ENCODE measurements around the gene SPAG16. TPM values are rescaled to one million over a fixed set of nuclear protein-coding genes. Genes with fewer than 3 reads are reported as not detected.
"Not testable (repeated sequence)": the region's sequence is repeated elsewhere in the genome, so short reads cannot be mapped to it uniquely, and the experiment has no call there.

The SPAG16 gene
- total and polyA plus RNA-seq, 2 donors from 2014 or later: 35.9 to 38.5 TPM

- intact Hi-C loops (cut with DNase I): no loop called here
- H3K4me1 ChIP-seq (ENCODE audit: control insufficient read depth in 2 of 3, insufficient read depth in 2 of 3, low read depth in 1 of 3, low read length in 3 of 3): no peaks in the 10 kb centered on the region
- no peak for FAIRE-seq
Measured at GRCh38 chr2:213710164-213710563, 425.9 kb downstream of the SPAG16 start.

GRCh38 chr2:213718411-213718810 is 434.1 kb downstream of the SPAG16 start:
- H3K4me1 ChIP-seq (ENCODE audit: control insufficient read depth in 2 of 3, insufficient read depth in 2 of 3, low read depth in 1 of 3, low read length in 3 of 3); FAIRE-seq; H3K27ac ChIP-seq (ENCODE audit: low read depth in 2 of 2, low read length in 2 of 2); DNase-seq; H3K4me3 ChIP-seq (ENCODE audit: low read length in 3 of 3); H3K9me3 ChIP-seq (ENCODE audit: control insufficient read depth in 2 of 3, insufficient read depth in 1 of 3, low read length in 3 of 3); H3K9ac ChIP-seq (ENCODE audit: low read length in 3 of 3); H3K27me3 ChIP-seq (ENCODE audit: control insufficient read depth, insufficient read depth, low read length); intact Hi-C loops (cut with DNase I); H3K36me3 ChIP-seq (ENCODE audit: control insufficient read depth in 2 of 3, insufficient read depth in 3 of 3, low read length in 3 of 3): not testable (repeated sequence)

More at GRCh38 chr2:213710164-213710563, 425.9 kb downstream of the SPAG16 start:
- Histone ChIP-seq H3K9me3 (ENCODE audit: control insufficient read depth in 2 of 3, insufficient read depth in 1 of 3, low read length in 3 of 3) (no peaks in the 10 kb centered on the region), H3K27me3 (ENCODE audit: control insufficient read depth, insufficient read depth, low read length) (no peaks in the 10 kb centered on the region), H3K27ac (ENCODE audit: low read depth in 2 of 2, low read length in 2 of 2) (no peak overlapping the region), H3K4me3 (ENCODE audit: low read length in 3 of 3) (no peak overlapping the region), H3K36me3 (ENCODE audit: control insufficient read depth in 2 of 3, insufficient read depth in 3 of 3, low read length in 3 of 3) (no peaks in the 10 kb centered on the region), H3K9ac (ENCODE audit: low read length in 3 of 3) (no peak overlapping the region)
- no peak for DNase-seq
- no peak for TF ChIP-seq CTCF (IDR thresholded peaks at IDR 0.05; ENCODE audit: borderline replicate concordance, extremely low read depth, insufficient read depth)

- FAIRE-seq: no peak
Measured at GRCh38 chr2:213722565-213722964, 438.3 kb downstream of the SPAG16 start.

GRCh38 chr2:213723041-213723560 is 438.8 kb downstream of the SPAG16 start:
- Histone ChIP-seq H3K27me3 (ENCODE audit: control insufficient read depth, insufficient read depth, low read length) (no peaks in the 10 kb centered on the region), H3K9ac (ENCODE audit: low read length in 3 of 3) (no peak overlapping the region), H3K4me1 (ENCODE audit: control insufficient read depth in 2 of 3, insufficient read depth in 2 of 3, low read depth in 1 of 3, low read length in 3 of 3) (no peaks in the 10 kb centered on the region), H3K9me3 (ENCODE audit: control insufficient read depth in 2 of 3, insufficient read depth in 1 of 3, low read length in 3 of 3) (no peaks in the 10 kb centered on the region), H3K27ac (ENCODE audit: low read depth in 2 of 2, low read length in 2 of 2) (no peak overlapping the region), H3K36me3 (ENCODE audit: control insufficient read depth in 2 of 3, insufficient read depth in 3 of 3, low read length in 3 of 3) (no peaks in the 10 kb centered on the region), H3K4me3 (ENCODE audit: low read length in 3 of 3) (no peak overlapping the region)
- DNase-seq: no peak
- no peak for FAIRE-seq
- intact Hi-C loops (cut with DNase I): no loop called here
- TF ChIP-seq CTCF (IDR thresholded peaks at IDR 0.05; ENCODE audit: borderline replicate concordance, extremely low read depth, insufficient read depth): no peak

More at GRCh38 chr2:213722565-213722964, 438.3 kb downstream of the SPAG16 start:
- intact Hi-C loops (cut with DNase I): no loop called here
- no peak for DNase-seq
- TF ChIP-seq CTCF (IDR thresholded peaks at IDR 0.05; ENCODE audit: borderline replicate concordance, extremely low read depth, insufficient read depth): no peak
- Histone ChIP-seq H3K36me3 (ENCODE audit: control insufficient read depth in 2 of 3, insufficient read depth in 3 of 3, low read length in 3 of 3) (no peaks in the 10 kb centered on the region), H3K27me3 (ENCODE audit: control insufficient read depth, insufficient read depth, low read length) (no peaks in the 10 kb centered on the region), H3K9ac (ENCODE audit: low read length in 3 of 3) (no peak overlapping the region), H3K4me1 (ENCODE audit: control insufficient read depth in 2 of 3, insufficient read depth in 2 of 3, low read depth in 1 of 3, low read length in 3 of 3) (no peaks in the 10 kb centered on the region), H3K27ac (ENCODE audit: low read depth in 2 of 2, low read length in 2 of 2) (no peak overlapping the region), H3K4me3 (ENCODE audit: low read length in 3 of 3) (no peak overlapping the region), H3K9me3 (ENCODE audit: control insufficient read depth in 2 of 3, insufficient read depth in 1 of 3, low read length in 3 of 3) (no peaks in the 10 kb centered on the region)

All from kidney (tissue), 14 donors.